Psoas muscle (tissue), 8 donors: ENCODE measurements around the gene TEX26. TPM values are rescaled to one million over a fixed set of nuclear protein-coding genes. Genes with fewer than 3 reads are reported as not detected.

Experiments
- ATAC-seq, 4 donors: fragments of 200-7000 bp; cut with Tn5 transposase; one replicate each; pipeline ENCODE4 v1.9.1; 2020; ENCODE audit warnings: moderate library complexity in 3 of 4, mild to moderate bottlenecking in 2 of 4
- DNase-seq, 2 donors: peaks; one replicate each; pipeline ENCODE4 v3.0.0-alpha.2; 2020
- H3K27ac ChIP-seq: fragments of 200-600 bp; one replicate; pipeline ENCODE4 v1.8.0; 2022
- H3K27me3 ChIP-seq, 3 donors: fragments of 200-600 bp in 1 of 3; one replicate each; pipeline versions ENCODE4 v1.6.1 to v1.8.0; 2013 to 2022; ENCODE audit warnings: low read length in 2 of 3, mild to moderate bottlenecking in 2 of 3, moderate library complexity in 1 of 3; ENCODE audit not compliant: insufficient read depth in 3 of 3
- H3K36me3 ChIP-seq, 2 donors: fragments of 200-600 bp in 1 of 2; one replicate each; pipeline versions ENCODE4 v1.6.1 to v1.8.0; 2013 to 2022; ENCODE audit warnings: low read depth in 1 of 2, mild to moderate bottlenecking in 1 of 2, moderate library complexity in 1 of 2; ENCODE audit not compliant: insufficient read depth in 1 of 2
- H3K4me1 ChIP-seq: fragments of 200-600 bp; one replicate; pipeline ENCODE4 v1.8.0; 2022
- H3K4me3 ChIP-seq: fragments of 200-600 bp; one replicate; pipeline ENCODE4 v1.8.0; 2022; ENCODE audit warnings: mild to moderate bottlenecking
- H3K9me3 ChIP-seq: fragments of 200-600 bp; one replicate; pipeline ENCODE4 v1.8.0; 2022
- WGBS, 3 donors: extraction: QIAGEN DNeasy Blood & Tissue Kit; methylation state at CpG; one replicate each; pipeline versions ENCODE4 v1.1.6 to v1.1.7; 2013; 5-methylcytosine and 5-hydroxymethylcytosine counted together
- intact Hi-C, 2 donors: fragments of 100-400 bp; cut with DNase I; formaldehyde crosslinking; loops; one replicate each; pipeline versions ENCODE4 v1.11.0 to v1.14.2; 2022
- polyA plus RNA-seq, 3 donors: library from polyadenylated mRNA; stranded (reverse); fragments of 200-250 nt; gene quantifications; one replicate each; pipeline ENCODE4 v1.2.3, GENCODE V29; 2013
- total RNA-seq, 4 donors: library from RNA; stranded (reverse); fragmentation: NEBNext Ultra II Directional in 2 of 4; extraction: Animal tissue kit (Norgen Biotek cat#: 25700) in 2 of 4; gene quantifications; one replicate each; pipeline versions ENCODE4 v1.2.1 to v1.2.4, GENCODE V29; 2021 to 2023
- TF ChIP-seq, protein P1 (sequence below): fragments of 200-600 bp; IDR thresholded peaks from one replicate; pipeline ENCODE4 v1.8.0; 2022; ENCODE audit warnings: antibody characterized with exemption
- donor health status: healthy with polysubstance abuse.
- donor health status: DM: no; HTN: no; CAD: no; lungs with moderate emphysema.
- donor health status: Bipolar disorder and iron deficiency.
- donor health status: healthy.
- donor health status: DM: yes; HTN: yes; CAD: no.
- donor health status: DM: no; HTN: no; CAD: no.
- donor health status: DM: no; HTN: no; CAD: no.
- donor health status: DM: yes; HTN: yes; CAD: no.

The TEX26 gene
- total and polyA plus RNA-seq, 7 donors, result 0.04 TPM; not detected in 6

DNA sequence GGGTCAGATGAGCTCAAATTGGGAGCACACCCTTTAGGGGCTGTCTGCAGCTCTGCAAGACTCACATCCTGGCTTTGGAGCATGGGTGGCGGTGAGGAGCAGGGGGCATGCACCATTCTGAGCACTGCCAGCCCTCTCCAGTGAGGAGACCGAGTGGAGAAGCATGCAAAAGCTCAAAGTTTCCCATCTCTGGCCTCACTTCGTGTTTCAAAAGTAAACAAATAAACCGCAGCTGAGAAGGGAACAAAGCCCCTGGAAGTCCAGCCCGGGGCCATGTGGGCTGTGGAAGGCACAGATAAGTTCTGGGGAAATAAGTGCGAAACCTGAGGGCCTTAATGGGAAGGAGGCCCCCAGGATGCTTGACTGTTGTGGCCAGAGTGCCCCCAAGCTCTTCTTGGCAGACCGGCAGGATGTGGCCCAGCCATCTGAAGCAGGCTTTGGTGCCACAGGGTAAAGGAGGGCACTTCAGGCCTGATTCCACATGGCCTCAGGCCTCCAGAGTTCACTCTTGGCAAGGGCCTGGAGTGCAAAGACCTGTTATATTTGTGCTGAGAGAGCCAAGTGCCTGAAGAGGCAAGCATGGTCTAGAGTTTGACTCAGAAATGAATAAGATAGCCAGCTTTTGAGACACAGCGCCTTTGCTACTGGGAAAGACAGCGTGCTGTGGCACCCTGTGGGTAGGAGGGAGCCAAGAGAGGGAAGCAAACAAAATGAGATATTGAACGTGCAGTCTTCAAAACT lies 25.2 kb upstream of the TEX26 start:
- TF ChIP-seq, protein P1, sequence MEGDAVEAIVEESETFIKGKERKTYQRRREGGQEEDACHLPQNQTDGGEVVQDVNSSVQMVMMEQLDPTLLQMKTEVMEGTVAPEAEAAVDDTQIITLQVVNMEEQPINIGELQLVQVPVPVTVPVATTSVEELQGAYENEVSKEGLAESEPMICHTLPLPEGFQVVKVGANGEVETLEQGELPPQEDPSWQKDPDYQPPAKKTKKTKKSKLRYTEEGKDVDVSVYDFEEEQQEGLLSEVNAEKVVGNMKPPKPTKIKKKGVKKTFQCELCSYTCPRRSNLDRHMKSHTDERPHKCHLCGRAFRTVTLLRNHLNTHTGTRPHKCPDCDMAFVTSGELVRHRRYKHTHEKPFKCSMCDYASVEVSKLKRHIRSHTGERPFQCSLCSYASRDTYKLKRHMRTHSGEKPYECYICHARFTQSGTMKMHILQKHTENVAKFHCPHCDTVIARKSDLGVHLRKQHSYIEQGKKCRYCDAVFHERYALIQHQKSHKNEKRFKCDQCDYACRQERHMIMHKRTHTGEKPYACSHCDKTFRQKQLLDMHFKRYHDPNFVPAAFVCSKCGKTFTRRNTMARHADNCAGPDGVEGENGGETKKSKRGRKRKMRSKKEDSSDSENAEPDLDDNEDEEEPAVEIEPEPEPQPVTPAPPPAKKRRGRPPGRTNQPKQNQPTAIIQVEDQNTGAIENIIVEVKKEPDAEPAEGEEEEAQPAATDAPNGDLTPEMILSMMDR, result no peak
- Histone ChIP-seq H3K4me3 (peak overlapping the region; percentile 65), H3K27ac (peak overlapping the region; percentile 64), H3K4me1 (peaks cover 4% of the 10 kb centered on the region), H3K36me3 (no peaks in the 10 kb centered on the region), H3K27me3 (peaks cover 3 to 39% (median 21%) of the 10 kb centered on the region in 3 donors), H3K9me3 (no peaks in the 10 kb centered on the region)
- DNase-seq, result no peak
- ATAC-seq, result no peak
- intact Hi-C loops, result no loop called here
- 56 to 72% (median 59%) methylated on average over 10 of the region's 10 CpGs for WGBS, 3 donors

DNA sequence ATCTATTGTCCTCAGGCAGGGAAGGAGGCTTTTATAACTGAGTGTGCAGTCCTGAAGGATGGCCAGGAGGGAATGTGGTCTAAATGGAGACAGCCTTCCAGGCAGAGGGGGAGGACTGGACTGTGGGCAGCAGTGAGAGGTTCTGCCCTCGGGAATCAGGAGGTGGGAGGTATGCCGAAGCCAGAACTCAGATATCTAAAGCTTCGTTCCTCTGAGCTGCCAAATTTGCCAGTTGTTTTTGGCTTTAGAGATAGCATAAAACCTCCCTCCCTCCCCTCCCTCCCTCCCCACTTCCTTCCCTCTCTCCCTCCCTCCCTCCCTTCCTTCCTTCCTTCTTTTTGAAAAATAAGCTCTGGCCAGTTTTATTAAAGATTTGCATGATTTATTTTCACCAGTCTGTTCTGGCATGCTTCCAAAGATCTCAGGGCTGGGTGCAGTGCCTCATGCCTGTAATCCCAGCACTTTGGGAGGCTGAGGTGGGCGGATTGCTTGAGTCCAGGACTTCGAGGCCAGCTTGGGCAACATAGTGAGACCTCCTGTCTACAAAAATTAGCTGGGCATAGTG lies 24.0 kb upstream of the TEX26 start:
- TF ChIP-seq, protein P1, result no peak
- no peak for DNase-seq
- H3K27ac ChIP-seq, result no peak overlapping the region
- H3K27me3 ChIP-seq, result peaks cover 3 to 39% (median 19%) of the 10 kb centered on the region in 3 donors
- H3K4me1 ChIP-seq, result peaks cover 4% of the 10 kb centered on the region
- H3K36me3 ChIP-seq, result no peaks in the 10 kb centered on the region
- ATAC-seq, result no peak
- intact Hi-C loops, result no loop called here
- no peaks in the 10 kb centered on the region for H3K9me3 ChIP-seq
- 14 to 27% (median 16%) methylated on average over 5 of the region's 5 CpGs for WGBS, 3 donors
- peak overlapping the region; percentile 65 for H3K4me3 ChIP-seq

DNA sequence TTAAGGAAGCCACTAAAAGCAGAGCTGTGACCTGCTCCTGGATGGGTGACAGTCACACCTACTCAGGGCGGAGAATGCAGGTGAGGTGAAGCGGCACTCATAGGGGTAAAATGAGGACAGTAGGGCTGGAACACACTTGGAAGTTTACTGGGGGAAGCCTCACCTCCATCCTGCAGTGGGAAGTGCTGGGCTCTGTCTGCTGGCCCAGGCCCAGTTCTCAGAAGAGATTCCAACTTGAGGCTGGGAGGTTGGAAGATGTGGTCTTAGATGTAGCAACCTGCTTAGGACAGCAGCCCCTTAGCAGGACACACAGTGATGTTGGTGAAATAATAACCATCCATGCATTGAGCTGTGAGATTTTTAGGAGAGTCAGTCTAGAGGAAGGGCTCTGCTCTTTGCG lies 21.8 kb upstream of the TEX26 start:
- TF ChIP-seq, protein P1, result no peak
- Histone ChIP-seq H3K27me3 (peaks cover 0 to 25% (median 9%) of the 10 kb centered on the region in 3 donors), H3K36me3 (no peaks in the 10 kb centered on the region), H3K9me3 (no peaks in the 10 kb centered on the region), H3K4me1 (peaks cover 4% of the 10 kb centered on the region), H3K27ac (no peak overlapping the region), H3K4me3 (no peak overlapping the region)
- ATAC-seq (no peak), DNase-seq (no peak)
- 94 to 95% (median 94%) methylated on average over 3 of the region's 3 CpGs for WGBS, 3 donors
- intact Hi-C loops, result no loop called here

DNA sequence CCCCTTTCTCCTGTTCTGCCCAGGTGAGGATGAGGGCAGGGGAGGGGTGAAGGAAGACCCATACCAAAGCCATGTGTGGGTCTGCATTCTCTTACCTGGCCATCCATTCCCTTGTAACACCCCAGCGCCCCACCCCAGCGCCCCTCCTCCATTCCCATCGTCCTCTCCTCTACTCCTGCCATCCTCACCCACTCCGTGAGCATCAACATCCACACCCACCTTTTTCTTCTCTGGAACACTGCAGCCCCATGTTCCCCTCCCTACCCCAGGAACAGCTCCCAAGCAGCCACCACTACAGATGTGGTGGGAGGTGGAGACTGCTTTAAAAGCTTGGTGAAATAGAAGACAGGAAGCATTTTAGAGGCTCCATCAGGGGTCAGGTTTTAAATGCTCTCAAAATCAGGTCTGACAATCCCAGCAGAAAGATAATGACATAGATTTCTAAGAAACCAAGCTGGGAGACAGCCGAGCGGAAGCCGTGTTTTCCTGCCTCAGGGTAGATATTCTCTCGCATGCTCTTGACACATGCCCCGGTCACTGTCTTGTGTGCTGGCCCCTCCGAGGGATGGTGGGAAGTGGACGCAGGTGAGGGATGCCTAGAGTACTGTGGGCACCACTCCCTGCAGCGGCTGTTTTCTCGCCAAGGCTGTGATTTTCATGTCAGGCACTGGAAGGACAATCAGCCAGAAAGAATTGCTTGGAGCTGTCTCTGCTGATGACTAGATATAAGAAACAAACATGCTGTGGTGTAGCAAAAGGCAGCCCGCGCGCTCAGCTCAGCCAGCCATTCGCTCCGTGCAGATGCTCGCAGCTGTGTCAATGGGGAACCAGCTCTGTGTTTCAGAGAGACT lies 16.5 kb upstream of the TEX26 start:
- Histone ChIP-seq H3K36me3 (no peaks in the 10 kb centered on the region), H3K27ac (no peak overlapping the region), H3K27me3 (peaks cover 0 to 5% (median 2%) of the 10 kb centered on the region in 3 donors), H3K4me1 (no peaks in the 10 kb centered on the region), H3K4me3 (no peak overlapping the region), H3K9me3 (no peaks in the 10 kb centered on the region)
- intact Hi-C loops, result no loop called here
- TF ChIP-seq, protein P1, result no peak
- DNase-seq, result no peak
- 54 to 56% (median 54%) methylated on average over 19 of the region's 19 CpGs for WGBS, 3 donors
- ATAC-seq, result no peak
